GM12891 (cell line): ENCODE data around the gene CCL14.

ENCODE experiments used
- PAX5 ChIP-seq: IDR thresholded peaks from 2 replicates; pipeline ENCODE4 v1.6.1; 2011; ENCODE audit warnings: low read length, moderate library complexity, mild to moderate bottlenecking; ENCODE audit not compliant: insufficient read depth, severe bottlenecking
- POLR2A ChIP-seq: IDR thresholded peaks from 2 replicates; pipeline ENCODE4 v1.6.1; 2011; ENCODE audit warnings: low read depth, low read length, control low read depth
- POLR2AphosphoS5 ChIP-seq: IDR thresholded peaks from 2 replicates; pipeline ENCODE4 v1.6.1; 2011; ENCODE audit warnings: low read depth, low read length, control low read depth
- POU2F2 ChIP-seq: IDR thresholded peaks from 2 replicates; pipeline ENCODE4 v1.6.1; 2011; ENCODE audit warnings: low read depth, mild to moderate bottlenecking, control low read depth, low read length, moderate library complexity
- SPI1 ChIP-seq: IDR thresholded peaks from 2 replicates; pipeline ENCODE4 v1.6.1; 2011; ENCODE audit warnings: low read depth, low read length, control low read depth
- TAF1 ChIP-seq: IDR thresholded peaks from 2 replicates; pipeline ENCODE4 v1.6.1; 2011; ENCODE audit warnings: low read depth, low read length, control low read depth

DNA sequence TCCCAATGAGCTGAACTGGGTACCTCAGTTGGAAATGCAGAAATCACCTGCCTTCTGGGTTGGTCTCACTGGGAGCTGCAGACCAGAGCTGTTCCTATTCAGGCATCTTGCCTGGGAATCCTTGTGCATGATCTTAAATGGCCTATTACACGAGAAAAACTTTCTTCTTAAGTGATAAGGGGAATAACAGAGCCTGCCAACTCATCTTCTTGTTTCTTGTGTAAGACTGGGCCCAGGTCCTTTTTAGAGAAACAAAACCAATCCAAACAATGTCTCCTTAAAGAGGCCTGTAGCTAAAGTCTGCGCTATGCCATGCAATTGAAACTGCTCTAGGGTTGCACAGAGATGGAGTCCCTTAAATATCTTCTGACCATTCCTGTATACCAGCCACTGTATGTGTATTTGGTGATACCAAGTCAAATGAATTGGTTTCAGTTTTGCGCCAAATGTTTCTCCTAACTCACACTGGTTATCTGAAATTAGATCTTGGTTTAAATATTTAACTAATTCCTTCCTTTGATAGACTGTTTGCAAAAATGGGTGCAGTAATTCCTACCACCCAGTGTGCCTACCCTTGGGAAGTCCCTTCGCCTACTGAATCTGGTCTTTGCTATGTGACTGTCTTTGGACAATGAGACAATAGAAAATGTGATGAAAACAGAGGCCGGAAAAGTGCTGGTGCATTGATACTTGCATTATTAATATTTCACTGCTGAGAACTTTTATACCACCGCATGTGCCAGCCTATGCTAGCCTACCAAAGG is 37.8 kb upstream of the CCL14 start:
- TF ChIP-seq POLR2A (no peak), TAF1 (no peak), PAX5 (no peak), POLR2AphosphoS5 (no peak), SPI1 (no peak), POU2F2 (no peak)
